Stomach (tissue), 19 donors: ENCODE results near the gene WRAP53. TPM values are rescaled to one million over a fixed set of nuclear protein-coding genes. Genes with fewer than 3 reads are reported as not detected.
A peak's percentile ranks its signal among the peaks of the same experiment; 100 is the strongest.
"Not testable (repeated sequence)": the region's sequence is repeated elsewhere in the genome, so short reads cannot be mapped to it uniquely, and the experiment has no call there.

Experiments used
- DNase-seq, 2 donors: peaks; one replicate each; pipeline versions ENCODE4 v3.0.0 to v3.0.0-alpha.2; 2013 to 2019
- H3K27ac ChIP-seq, 5 donors: fragments of 200-600 bp in 4 of 5; sonication (generic) in 4 of 5; one replicate each; pipeline ENCODE4 v1.5.1; 2013 to 2019; ENCODE audit warnings: mild to moderate bottlenecking in 1 of 5, moderate library complexity in 1 of 5
- H3K27me3 ChIP-seq, 3 donors: fragments of 200-600 bp; sonication (generic); one replicate each; pipeline ENCODE4 v1.5.1; 2017 to 2019; ENCODE audit warnings: mixed run types in 1 of 3
- H3K36me3 ChIP-seq, 4 donors: fragments of 200-600 bp; sonication (generic); 1 replicate in 3 of 4; 2 replicates in 1 of 4; pipeline ENCODE4 v1.5.1; 2016 to 2019
- H3K4me1 ChIP-seq, 4 donors: fragments of 200-600 bp; sonication (generic); one replicate each; pipeline ENCODE4 v1.5.1; 2016 to 2019
- H3K4me3 ChIP-seq, 4 donors: fragments of 200-600 bp; sonication (generic) in 3 of 4; one replicate each; pipeline ENCODE4 v1.5.1; 2016 to 2019; ENCODE audit warnings: mild to moderate bottlenecking in 1 of 4
- H3K9me3 ChIP-seq, 4 donors: fragments of 200-600 bp; sonication (generic); one replicate each; pipeline ENCODE4 v1.5.1; 2016 to 2019
- EP300 ChIP-seq: sonication (generic); formaldehyde crosslinking; IDR thresholded peaks from one replicate; pipeline ENCODE4 v1.6.1; 2017; ENCODE audit warnings: antibody characterized with exemption
- POLR2A ChIP-seq, 4 donors: fragments of 450-650 bp; IDR thresholded peaks; one replicate each; pipeline ENCODE4 v1.6.1; 2016; ENCODE audit warnings: antibody characterized with exemption in 4 of 4, control low read depth in 2 of 4, mild to moderate bottlenecking in 1 of 4, moderate library complexity in 1 of 4
- POLR2AphosphoS5 ChIP-seq, 3 donors: sonication (generic); formaldehyde crosslinking; IDR thresholded peaks; one replicate each; pipeline ENCODE4 v1.6.1; 2016; ENCODE audit warnings: antibody characterized with exemption in 3 of 3
- WGBS, 5 donors: extraction: QIAGEN DNeasy Blood & Tissue Kit in 3 of 5; methylation state at CpG; one replicate each; pipeline versions ENCODE4 v1.1.5 to v1.1.7; 2013 to 2018; 5-methylcytosine and 5-hydroxymethylcytosine counted together
- intact Hi-C: fragments of 100-400 bp; cut with DNase I; formaldehyde crosslinking; loops from one replicate; pipeline ENCODE4 v1.15.1; 2023; ENCODE audit warnings: low total_unique reads
- long read RNA-seq, 10 donors: transcript quantifications; one replicate each; lab custom pipeline, GENCODE V29; 2026
- polyA plus RNA-seq, 3 donors: library from polyadenylated mRNA; stranded (reverse); fragments of 200-250 nt; gene quantifications; one replicate each; pipeline ENCODE4 v1.2.3, GENCODE V29; 2013
- total RNA-seq, 5 donors: library from RNA; depleted of rRNA; stranded (reverse); fragments of >200 nt; gene quantifications; one replicate each; pipeline versions ENCODE4 v1.1.0 to v1.2.3, GENCODE V29; 2014 to 2016
- TF ChIP-seq, protein P1 (sequence below), 7 experiments: fragments of 450-650 bp in 4 of 7; fragments of 200-600 bp in 3 of 7; sonication (generic) in 3 of 7; IDR thresholded peaks; one replicate each; pipeline ENCODE4 v1.5.1; 2016 to 2019; ENCODE audit warnings: antibody characterized with exemption in 7 of 7, control low read depth in 2 of 7, mild to moderate bottlenecking in 1 of 7
- donor health status: healthy with polysubstance abuse.
- donor health status: Bipolar disorder and iron deficiency.
- donor health status: healthy.

The WRAP53 gene
- total RNA-seq (1 to 10 TPM; 1.8 to 3.9 (median 2.9) TPM), polyA plus RNA-seq (10 to 100 TPM in 2 of 3 donors, 1 to 10 TPM in 1; 8.6 to 12.6 (median 11.6) TPM)
- long read RNA-seq, donor 1, partial matches to known transcripts = 0 of 2 reads
- long read RNA-seq, donor 1, other reads (novel, unspliced or antisense) = 0 of 2 reads
- long read RNA-seq, donor 2, partial matches to known transcripts = 0 of 1 reads
- long read RNA-seq, donor 2, other reads (novel, unspliced or antisense) = 0 of 1 reads
- long read RNA-seq, donor 3 = 0 reads
- long read RNA-seq, donor 4 = 0 reads
- long read RNA-seq, donor 5, full-length matches to known transcripts = 4 of 4 reads
- long read RNA-seq, donor 5, partial matches to known transcripts = 0 of 4 reads
- long read RNA-seq, donor 5, other reads (novel, unspliced or antisense) = 0 of 4 reads
- long read RNA-seq, donor 6, full-length matches to known transcripts = 3 of 3 reads
- long read RNA-seq, donor 6, partial matches to known transcripts = 0 of 3 reads
- long read RNA-seq, donor 6, other reads (novel, unspliced or antisense) = 0 of 3 reads
- long read RNA-seq, donor 7, full-length matches to known transcripts = 3 of 3 reads
- long read RNA-seq, donor 7, partial matches to known transcripts = 0 of 3 reads
- long read RNA-seq, donor 7, other reads (novel, unspliced or antisense) = 0 of 3 reads
- long read RNA-seq, donor 8, partial matches to known transcripts = 6 of 7 reads
- long read RNA-seq, donor 8, other reads (novel, unspliced or antisense) = 0 of 7 reads
- long read RNA-seq, donor 9 = 0 reads
- long read RNA-seq, donor 10 = 0 reads

GRCh38 chr17:7687908-7688807 is at the start of gene WRAP53:
Gene WRAP53 (plus strand): TSS chr17:7688477. CDS start chr17:7688649, 172 bp downstream.
- Histone ChIP-seq H3K27me3 (no peaks in the 10 kb centered on the region), H3K27ac (peak within 1 kb of the TSS; percentile 83 to 98 (median 97)), H3K9me3 (no peaks in the 10 kb centered on the region), H3K36me3 (peaks cover 0 to 24% (median 7%) of the 10 kb centered on the region in 4 donors), H3K4me3 (peak within 1 kb of the TSS; percentile 80 to 95 (median 86)), H3K4me1 (peaks cover 22 to 47% (median 35%) of the 10 kb centered on the region in 4 donors)
- intact Hi-C loops = loop anchor here (10.0 kb wide), 1 partner anchor 53 kb away; the partner anchor contains the start of gene SHBG
- DNase-seq = peak; percentile 98 to 99
- TF ChIP-seq POLR2AphosphoS5 (IDR thresholded peaks at IDR 0.05) (peak; percentile 48 to 93 (median 64)), POLR2A (IDR thresholded peaks at IDR 0.05) (no peak), EP300 (no peak)
- TF ChIP-seq, protein P1, sequence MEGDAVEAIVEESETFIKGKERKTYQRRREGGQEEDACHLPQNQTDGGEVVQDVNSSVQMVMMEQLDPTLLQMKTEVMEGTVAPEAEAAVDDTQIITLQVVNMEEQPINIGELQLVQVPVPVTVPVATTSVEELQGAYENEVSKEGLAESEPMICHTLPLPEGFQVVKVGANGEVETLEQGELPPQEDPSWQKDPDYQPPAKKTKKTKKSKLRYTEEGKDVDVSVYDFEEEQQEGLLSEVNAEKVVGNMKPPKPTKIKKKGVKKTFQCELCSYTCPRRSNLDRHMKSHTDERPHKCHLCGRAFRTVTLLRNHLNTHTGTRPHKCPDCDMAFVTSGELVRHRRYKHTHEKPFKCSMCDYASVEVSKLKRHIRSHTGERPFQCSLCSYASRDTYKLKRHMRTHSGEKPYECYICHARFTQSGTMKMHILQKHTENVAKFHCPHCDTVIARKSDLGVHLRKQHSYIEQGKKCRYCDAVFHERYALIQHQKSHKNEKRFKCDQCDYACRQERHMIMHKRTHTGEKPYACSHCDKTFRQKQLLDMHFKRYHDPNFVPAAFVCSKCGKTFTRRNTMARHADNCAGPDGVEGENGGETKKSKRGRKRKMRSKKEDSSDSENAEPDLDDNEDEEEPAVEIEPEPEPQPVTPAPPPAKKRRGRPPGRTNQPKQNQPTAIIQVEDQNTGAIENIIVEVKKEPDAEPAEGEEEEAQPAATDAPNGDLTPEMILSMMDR (IDR thresholded peaks at IDR 0.05) = peak in 6 of 7 experiments; percentile 62 to 100 (median 99)
- WGBS, 5 donors = 0 to 1% (median 1%) methylated on average over 27 to 51 of the region's 51 CpGs

DNA sequence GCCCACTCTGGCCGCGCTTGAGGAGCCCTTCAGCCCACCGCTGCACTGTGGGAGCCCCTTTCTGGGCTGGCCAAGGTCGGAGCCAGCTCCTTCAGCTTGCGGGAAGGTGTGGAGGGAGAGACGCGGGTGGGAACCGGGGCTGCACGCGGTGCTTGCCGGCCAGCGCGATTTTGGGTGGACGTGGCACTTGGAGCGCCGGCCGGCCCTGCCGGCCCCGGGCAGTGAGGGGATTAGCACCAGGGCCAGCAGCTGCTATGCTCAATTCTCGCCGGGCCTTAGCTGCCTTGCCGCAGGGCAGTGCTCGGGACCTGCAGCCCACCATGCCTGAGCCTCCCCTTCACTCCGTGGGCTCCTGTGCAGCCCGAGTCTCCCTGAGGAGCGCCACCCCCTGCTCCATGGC is 47.5 kb upstream of the WRAP53 start:
- H3K36me3 ChIP-seq = no peaks in the 10 kb centered on the region
- WGBS, 5 donors = 92 to 98% (median 95%) methylated on average over 17 to 26 of the region's 26 CpGs
- no peak for DNase-seq
- TF ChIP-seq POLR2A (IDR thresholded peaks at IDR 0.05) (no peak), EP300 (no peak)
- TF ChIP-seq, protein P1 (IDR thresholded peaks at IDR 0.05) = no peak
- H3K27ac ChIP-seq = no peak overlapping the region
- intact Hi-C loops = no loop called here
- H3K27me3 ChIP-seq = no peaks in the 10 kb centered on the region
- H3K4me1 ChIP-seq = no peaks in the 10 kb centered on the region
- H3K4me3 ChIP-seq = no peak overlapping the region
- no peaks in the 10 kb centered on the region for H3K9me3 ChIP-seq

DNA sequence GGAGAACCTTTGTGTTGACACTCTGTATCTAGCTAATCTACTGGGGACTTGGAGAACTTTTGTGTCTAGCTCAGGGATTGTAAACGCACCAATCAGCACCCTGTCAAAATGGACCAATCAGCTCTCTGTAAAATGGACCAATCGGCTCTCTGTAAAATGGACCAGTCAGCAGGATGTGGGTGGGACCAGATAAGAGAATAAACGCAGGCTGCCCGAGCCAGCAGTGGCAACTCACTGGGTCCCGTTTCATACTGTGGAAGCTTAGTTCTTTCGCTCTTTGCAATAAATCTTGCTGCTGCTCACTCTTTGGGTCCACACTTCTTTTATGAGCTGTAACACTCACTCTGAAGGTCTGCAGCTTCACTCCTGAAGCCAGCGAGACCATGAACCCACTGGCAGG is 46.6 kb upstream of the WRAP53 start:
- WGBS, 5 donors = 54 to 64% (median 58%) methylated on average over 7 of the region's 7 CpGs
- DNase-seq, H3K36me3 ChIP-seq, H3K4me3 ChIP-seq, H3K4me1 ChIP-seq, H3K27me3 ChIP-seq, H3K9me3 ChIP-seq, intact Hi-C loops, H3K27ac ChIP-seq: not testable (repeated sequence)

DNA sequence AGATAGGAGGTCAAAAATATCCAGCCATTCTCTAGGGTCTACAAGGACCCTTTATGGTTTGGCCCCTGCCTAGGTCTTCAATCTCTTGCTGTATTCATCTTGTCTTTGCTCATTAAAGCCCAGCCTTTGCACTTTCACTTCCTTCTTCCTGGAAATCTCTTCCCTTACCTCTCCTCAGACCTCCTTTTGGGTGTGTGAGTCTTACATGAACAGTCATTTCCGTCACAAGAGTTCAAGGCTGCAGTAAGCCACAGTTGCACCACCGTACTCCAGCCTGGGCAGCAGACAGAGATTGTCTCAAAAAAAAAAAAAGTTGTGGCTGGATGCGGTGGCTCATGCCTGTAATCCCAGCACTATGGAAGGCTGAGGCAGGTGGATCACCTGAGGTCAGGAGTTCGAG is 43.5 kb upstream of the WRAP53 start:
- WGBS, 5 donors = 82 to 89% (median 88%) methylated on average over 4 of the region's 4 CpGs
- no peak for DNase-seq
- Histone ChIP-seq H3K27ac (no peak overlapping the region), H3K4me1 (peaks cover 0 to under 1% (median 0%) of the 10 kb centered on the region in 4 donors), H3K9me3 (no peaks in the 10 kb centered on the region), H3K4me3 (no peak overlapping the region), H3K27me3 (peaks cover 0 to 16% (median 1%) of the 10 kb centered on the region in 3 donors), H3K36me3 (no peaks in the 10 kb centered on the region)
- TF ChIP-seq POLR2A (IDR thresholded peaks at IDR 0.05) (no peak), POLR2AphosphoS5 (IDR thresholded peaks at IDR 0.05) (no peak), EP300 (no peak)
- TF ChIP-seq, protein P1 (IDR thresholded peaks at IDR 0.05) = no peak
- intact Hi-C loops = no loop called here
